ENCODE results near the gene OXA1L. TPM values are rescaled to one million over a fixed set of nuclear protein-coding genes. Genes with fewer than 3 reads are reported as not detected.

The OXA1L gene
- total and polyA plus RNA-seq, 2 of the 13 experiments (the other 11 are each of a cell fraction or from before 2014, with no cell fraction given): 230 to 589 TPM

DNA sequence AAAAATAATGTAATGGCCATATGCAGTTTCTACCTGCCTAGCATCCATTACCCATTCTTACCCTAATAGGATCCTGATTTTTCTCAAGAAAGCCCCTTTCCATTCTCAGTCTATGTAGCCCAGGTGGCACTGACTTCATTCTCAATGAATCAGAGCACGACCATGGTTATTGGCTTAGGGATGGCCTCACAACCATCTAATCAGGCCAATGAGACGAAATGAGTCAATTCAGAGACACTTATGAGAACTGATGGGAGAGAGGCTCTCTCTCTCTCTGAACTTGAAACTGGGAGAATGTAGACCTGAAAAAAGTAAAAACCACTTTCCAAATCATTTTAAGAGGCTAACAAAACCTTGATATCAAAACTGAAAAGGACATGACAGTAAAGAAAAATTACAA, 45.3 kb upstream of the OXA1L start:
- Histone ChIP-seq H3K79me2 (ENCODE audit: insufficient read depth, low read length) (no peaks in the 10 kb centered on the region), H3K27me3 (ENCODE audit: control insufficient read depth in 1 of 2, insufficient read depth in 2 of 2, low read length in 2 of 2) (peaks cover 0 to 21% of the 10 kb centered on the region in 2 experiments; a peak in 3 of 5 replicates), H3K4me3 (replicated peaks in 1 of 3; ENCODE audit: insufficient read depth in 1 of 3, low read depth in 2 of 3, low read length in 3 of 3) (no peak overlapping the region), H3K36me3 (replicated peaks in 1 of 2; ENCODE audit: control insufficient read depth in 1 of 2, insufficient read depth in 2 of 2, low read length in 2 of 2) (no peaks in the 10 kb centered on the region), H4K20me1 (ENCODE audit: insufficient read depth, low read length) (no peaks in the 10 kb centered on the region), H3K4me2 (ENCODE audit: low read depth, low read length) (no peak overlapping the region), H3K9ac (ENCODE audit: insufficient read depth, low read depth, low read length) (no peak overlapping the region), H3K4me1 (ENCODE audit: insufficient read depth, low read length) (no peaks in the 10 kb centered on the region), H3K9me3 (ENCODE audit: low read length) (peaks cover 6% of the 10 kb centered on the region; the same call in 1 of the 2 replicates), H2AFZ (ENCODE audit: low read length) (no peak overlapping the region), H3K27ac (ENCODE audit: extremely low read length, insufficient read depth, low read length) (no peak overlapping the region)
- in situ Hi-C loops (cut with HindIII; ENCODE audit: extremely low pct_ligation_motif_present, low pct_unique_long_range_greater_than_20kb): no loop called here
- BruUV-seq (replicated peaks): no TSS peak
- ChIA-PET POLR2A (no interaction called here), CTCF (ENCODE audit: low intra/inter-chr PET ratio, low total read pairs) (no interaction called here)
- FAIRE-seq: no peak
- intact Hi-C loops (cut with micrococcal nuclease; ENCODE audit: unreplicated experiment): no loop called here
- DNase-seq (ENCODE audit: low spot score): no peak
- WGBS (ENCODE audit: low lambda C conversion rate): 15% methylated on average over 2 of the region's 2 CpGs
- ATAC-seq: no peak
- TF ChIP-seq, protein P1, sequence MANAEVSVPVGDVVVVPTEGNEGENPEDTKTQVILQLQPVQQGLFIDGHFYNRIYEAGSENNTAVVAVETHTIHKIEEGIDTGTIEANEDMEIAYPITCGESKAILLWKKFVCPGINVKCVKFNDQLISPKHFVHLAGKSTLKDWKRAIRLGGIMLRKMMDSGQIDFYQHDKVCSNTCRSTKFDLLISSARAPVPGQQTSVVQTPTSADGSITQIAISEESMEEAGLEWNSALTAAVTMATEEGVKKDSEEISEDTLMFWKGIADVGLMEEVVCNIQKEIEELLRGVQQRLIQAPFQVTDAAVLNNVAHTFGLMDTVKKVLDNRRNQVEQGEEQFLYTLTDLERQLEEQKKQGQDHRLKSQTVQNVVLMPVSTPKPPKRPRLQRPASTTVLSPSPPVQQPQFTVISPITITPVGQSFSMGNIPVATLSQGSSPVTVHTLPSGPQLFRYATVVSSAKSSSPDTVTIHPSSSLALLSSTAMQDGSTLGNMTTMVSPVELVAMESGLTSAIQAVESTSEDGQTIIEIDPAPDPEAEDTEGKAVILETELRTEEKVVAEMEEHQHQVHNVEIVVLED (CRISPR knock-in tag; IDR thresholded peaks at IDR 0.05; ENCODE audit: borderline replicate concordance): no peak
- TF ChIP-seq, protein P2, sequence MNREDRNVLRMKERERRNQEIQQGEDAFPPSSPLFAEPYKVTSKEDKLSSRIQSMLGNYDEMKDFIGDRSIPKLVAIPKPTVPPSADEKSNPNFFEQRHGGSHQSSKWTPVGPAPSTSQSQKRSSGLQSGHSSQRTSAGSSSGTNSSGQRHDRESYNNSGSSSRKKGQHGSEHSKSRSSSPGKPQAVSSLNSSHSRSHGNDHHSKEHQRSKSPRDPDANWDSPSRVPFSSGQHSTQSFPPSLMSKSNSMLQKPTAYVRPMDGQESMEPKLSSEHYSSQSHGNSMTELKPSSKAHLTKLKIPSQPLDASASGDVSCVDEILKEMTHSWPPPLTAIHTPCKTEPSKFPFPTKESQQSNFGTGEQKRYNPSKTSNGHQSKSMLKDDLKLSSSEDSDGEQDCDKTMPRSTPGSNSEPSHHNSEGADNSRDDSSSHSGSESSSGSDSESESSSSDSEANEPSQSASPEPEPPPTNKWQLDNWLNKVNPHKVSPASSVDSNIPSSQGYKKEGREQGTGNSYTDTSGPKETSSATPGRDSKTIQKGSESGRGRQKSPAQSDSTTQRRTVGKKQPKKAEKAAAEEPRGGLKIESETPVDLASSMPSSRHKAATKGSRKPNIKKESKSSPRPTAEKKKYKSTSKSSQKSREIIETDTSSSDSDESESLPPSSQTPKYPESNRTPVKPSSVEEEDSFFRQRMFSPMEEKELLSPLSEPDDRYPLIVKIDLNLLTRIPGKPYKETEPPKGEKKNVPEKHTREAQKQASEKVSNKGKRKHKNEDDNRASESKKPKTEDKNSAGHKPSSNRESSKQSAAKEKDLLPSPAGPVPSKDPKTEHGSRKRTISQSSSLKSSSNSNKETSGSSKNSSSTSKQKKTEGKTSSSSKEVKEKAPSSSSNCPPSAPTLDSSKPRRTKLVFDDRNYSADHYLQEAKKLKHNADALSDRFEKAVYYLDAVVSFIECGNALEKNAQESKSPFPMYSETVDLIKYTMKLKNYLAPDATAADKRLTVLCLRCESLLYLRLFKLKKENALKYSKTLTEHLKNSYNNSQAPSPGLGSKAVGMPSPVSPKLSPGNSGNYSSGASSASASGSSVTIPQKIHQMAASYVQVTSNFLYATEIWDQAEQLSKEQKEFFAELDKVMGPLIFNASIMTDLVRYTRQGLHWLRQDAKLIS (CRISPR knock-in tag; IDR thresholded peaks at IDR 0.05): no peak
- TF ChIP-seq FOXP1 (IDR thresholded peaks at IDR 0.05) (no peak), FOXP1 (CRISPR knock-in tag; IDR thresholded peaks at IDR 0.05) (no peak), RXRB (CRISPR knock-in tag; IDR thresholded peaks at IDR 0.05; ENCODE audit: borderline replicate concordance) (no peak), FOXA3 (CRISPR knock-in tag; IDR thresholded peaks at IDR 0.05) (no peak), KDM4B (CRISPR knock-in tag; IDR thresholded peaks at IDR 0.05) (no peak), HDAC1 (CRISPR knock-in tag; IDR thresholded peaks at IDR 0.05) (no peak), REL (CRISPR knock-in tag; conservative IDR thresholded peaks at IDR 0.05) (no peak), PITX1 (CRISPR knock-in tag; IDR thresholded peaks at IDR 0.05) (no peak), ZNF598 (CRISPR knock-in tag; IDR thresholded peaks at IDR 0.05; ENCODE audit: borderline replicate concordance) (no peak), RARG (CRISPR knock-in tag; IDR thresholded peaks at IDR 0.05; ENCODE audit: low read depth) (no peak), GLI4 (CRISPR knock-in tag; IDR thresholded peaks at IDR 0.05; ENCODE audit: borderline replicate concordance) (no peak), KAT7 (CRISPR knock-in tag; IDR thresholded peaks at IDR 0.05; ENCODE audit: borderline replicate concordance) (no peak), FIP1L1 (IDR thresholded peaks at IDR 0.05; ENCODE audit: borderline replicate concordance, insufficient read depth, low read depth, low read length) (no peak), RAD21 (CRISPR knock-in tag; IDR thresholded peaks at IDR 0.05) (no peak)
- TF ChIP-seq, protein P3, sequence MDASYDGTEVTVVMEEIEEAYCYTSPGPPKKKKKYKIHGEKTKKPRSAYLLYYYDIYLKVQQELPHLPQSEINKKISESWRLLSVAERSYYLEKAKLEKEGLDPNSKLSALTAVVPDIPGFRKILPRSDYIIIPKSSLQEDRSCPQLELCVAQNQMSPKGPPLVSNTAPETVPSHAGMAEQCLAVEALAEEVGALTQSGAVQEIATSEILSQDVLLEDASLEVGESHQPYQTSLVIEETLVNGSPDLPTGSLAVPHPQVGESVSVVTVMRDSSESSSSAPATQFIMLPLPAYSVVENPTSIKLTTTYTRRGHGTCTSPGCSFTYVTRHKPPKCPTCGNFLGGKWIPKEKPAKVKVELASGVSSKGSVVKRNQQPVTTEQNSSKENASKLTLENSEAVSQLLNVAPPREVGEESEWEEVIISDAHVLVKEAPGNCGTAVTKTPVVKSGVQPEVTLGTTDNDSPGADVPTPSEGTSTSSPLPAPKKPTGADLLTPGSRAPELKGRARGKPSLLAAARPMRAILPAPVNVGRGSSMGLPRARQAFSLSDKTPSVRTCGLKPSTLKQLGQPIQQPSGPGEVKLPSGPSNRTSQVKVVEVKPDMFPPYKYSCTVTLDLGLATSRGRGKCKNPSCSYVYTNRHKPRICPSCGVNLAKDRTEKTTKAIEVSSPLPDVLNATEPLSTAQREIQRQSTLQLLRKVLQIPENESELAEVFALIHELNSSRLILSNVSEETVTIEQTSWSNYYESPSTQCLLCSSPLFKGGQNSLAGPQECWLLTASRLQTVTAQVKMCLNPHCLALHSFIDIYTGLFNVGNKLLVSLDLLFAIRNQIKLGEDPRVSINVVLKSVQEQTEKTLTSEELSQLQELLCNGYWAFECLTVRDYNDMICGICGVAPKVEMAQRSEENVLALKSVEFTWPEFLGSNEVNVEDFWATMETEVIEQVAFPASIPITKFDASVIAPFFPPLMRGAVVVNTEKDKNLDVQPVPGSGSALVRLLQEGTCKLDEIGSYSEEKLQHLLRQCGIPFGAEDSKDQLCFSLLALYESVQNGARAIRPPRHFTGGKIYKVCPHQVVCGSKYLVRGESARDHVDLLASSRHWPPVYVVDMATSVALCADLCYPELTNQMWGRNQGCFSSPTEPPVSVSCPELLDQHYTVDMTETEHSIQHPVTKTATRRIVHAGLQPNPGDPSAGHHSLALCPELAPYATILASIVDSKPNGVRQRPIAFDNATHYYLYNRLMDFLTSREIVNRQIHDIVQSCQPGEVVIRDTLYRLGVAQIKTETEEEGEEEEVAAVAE (CRISPR knock-in tag; IDR thresholded peaks at IDR 0.05; ENCODE audit: borderline replicate concordance): no peak

Measured in HepG2 (cell line).